Hematopoietic multipotent progenitor cell treated with erythropoietin and hydrocortisone succinate and interleukin-3 and kit ligand, for 8 days (in vitro differentiated cells): Measurements from ENCODE around the gene PSD2.
A peak's percentile ranks its signal among the peaks of the same experiment; 100 is the strongest.

Experiments used
- DNase-seq: peaks from one replicate; pipeline ENCODE4 v3.0.0-alpha.2; 2015

Gene PSD2

DNA sequence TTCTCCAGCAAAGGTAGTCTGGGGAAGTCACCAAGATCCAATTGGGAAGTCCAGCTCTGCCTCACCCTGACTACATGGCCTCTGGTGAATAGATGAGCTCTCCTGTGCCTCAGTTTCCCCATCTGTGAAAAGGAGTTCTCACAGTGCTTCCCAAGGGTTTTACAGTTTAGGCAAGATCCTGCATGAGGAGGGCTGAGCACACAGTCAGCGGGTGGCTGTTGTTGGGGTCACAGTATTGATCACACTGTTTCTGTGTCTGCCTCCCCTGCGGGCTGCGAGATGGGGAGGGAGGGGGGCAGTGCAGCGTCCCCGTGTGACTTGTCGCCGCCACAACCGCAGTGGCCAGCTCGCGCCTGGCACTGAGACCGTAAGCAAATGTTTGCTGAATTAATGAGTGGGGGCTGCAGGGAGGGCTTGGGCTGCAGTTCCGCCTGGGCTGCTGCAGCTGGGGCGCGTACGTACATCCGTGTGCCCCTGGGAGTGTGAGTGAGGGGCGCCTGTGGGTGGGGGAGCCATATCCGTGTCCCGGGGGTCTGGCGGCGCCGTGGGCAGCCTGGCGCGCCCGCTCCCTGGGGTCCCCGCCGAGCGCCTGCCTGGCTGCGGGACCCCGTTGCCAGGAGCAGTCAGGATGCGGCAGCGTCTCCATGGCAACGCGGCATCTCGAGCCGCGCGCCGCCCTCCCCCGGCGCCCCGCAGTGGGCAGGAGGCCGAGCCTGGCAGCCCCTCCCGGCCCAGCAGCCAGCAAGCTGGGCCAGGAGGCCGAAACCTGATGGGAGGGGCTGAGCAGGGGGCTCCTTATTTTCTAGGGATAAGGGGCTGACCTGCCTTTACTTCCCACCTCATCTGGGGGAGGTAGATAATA lies 31.4 kb upstream of the PSD2 start:
- no peak for DNase-seq

GRCh38 chr5:139764886-139765408 lies 30.7 kb upstream of the PSD2 start:
- DNase-seq: no peak

DNA sequence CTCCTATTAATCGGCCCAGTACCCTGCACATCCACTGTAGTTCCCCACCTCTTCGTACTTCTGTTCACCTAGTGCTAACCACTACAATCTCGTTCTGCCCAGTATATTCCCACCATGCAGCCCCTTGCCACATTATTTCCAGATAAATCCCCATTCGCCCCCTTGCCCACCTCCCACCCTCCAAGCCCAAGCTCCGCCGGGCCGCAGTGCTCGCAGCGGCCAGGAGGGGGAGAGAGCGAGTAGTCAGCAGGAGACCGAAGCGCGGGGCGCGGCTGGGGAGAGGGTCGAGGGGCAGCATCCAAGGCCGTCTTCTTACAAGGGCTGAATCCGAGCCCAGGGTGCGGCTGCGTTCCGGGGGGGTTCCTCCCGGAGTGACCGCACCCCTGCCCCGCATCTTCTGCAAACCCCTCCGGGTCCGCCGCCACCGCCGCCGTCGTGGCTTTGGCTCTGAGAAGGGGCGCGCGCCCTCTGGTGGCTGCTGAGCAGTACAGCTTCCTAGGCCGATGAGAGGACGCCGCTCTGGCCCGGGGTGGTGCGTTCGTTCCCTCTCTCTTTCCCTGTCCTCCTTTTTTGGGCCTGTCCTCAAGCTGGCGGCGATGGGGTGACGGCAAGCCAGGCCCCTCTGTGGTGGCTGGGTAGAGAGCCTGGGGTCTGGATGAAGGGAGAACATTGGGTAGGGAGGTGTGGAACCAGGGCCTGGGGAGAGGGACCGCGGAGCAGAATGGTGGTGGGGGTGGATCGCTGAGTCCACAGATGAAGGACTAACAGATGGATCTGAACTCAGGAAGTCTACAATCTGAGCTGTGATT lies 30.0 kb upstream of the PSD2 start:
- DNase-seq: peak; percentile 74

GRCh38 chr5:139767960-139768359 lies 27.6 kb upstream of the PSD2 start:
- DNase-seq: no peak

DNA sequence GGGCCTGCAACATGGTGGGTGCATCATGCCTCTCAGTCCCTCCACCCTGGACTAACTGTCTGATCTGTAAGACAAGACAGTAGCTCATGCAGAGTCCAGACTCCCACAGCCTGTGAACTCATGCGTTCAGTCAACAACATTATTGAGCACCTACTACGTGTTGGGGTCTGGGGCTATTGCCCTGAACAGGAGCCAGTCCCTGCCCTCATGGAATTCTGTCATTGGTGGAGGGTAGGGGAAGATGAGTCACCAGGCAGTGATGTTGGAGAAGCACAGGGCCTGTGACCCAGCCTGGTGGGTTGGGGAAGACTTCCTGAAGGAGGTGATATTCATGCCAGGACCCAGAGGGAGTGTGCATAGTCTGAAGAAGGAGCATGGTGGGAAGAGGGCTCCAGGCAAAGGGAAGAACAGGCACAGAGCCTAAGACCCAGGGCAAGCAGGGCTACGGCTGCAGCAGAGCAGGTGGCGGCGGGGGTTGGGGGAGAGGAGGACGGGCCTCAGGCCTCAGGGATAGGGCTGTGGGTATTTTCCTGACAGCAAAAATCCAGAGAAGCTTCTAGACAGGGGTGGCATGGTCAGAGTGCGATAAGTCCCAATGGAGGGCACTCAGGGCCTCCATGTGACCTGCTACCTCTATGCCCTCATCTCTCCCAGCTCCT lies 26.7 kb upstream of the PSD2 start:
- DNase-seq: no peak

GRCh38 chr5:139769477-139769876 lies 26.1 kb upstream of the PSD2 start:
- DNase-seq: no peak

DNA sequence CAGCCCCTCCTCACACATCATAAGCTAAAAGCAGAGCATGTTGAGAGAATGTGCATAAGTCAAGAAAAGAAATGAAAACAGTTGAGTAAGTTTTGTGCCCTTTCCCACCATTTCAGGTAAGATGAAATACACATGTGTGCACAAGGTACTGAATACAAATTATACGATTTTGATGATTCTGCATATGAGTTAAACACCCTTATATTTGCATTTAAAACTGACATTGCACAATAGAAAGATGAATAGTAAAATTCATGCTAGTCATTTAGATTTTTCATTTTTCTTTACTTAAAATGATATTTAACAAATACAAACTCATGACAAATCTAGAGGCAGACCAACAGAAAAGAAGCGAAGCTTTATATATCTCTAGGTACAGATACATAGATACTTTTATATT lies 24.9 kb upstream of the PSD2 start:
- no peak for DNase-seq

- no peak for DNase-seq
These were observed 23.4 kb upstream of the PSD2 start for GRCh38 chr5:139772089-139772791.

- no peak for DNase-seq
These were observed 22.5 kb upstream of the PSD2 start for GRCh38 chr5:139772927-139773690.

- peak; percentile 78 for DNase-seq
These were observed 20.5 kb upstream of the PSD2 start for GRCh38 chr5:139774980-139775661.

- no peak for DNase-seq
These were observed 19.7 kb upstream of the PSD2 start for GRCh38 chr5:139775872-139776271.

- DNase-seq: no peak
These were observed 18.7 kb upstream of the PSD2 start for GRCh38 chr5:139776861-139777260.

GRCh38 chr5:139783436-139783965 lies 12.1 kb upstream of the PSD2 start:
- DNase-seq: no peak

DNA sequence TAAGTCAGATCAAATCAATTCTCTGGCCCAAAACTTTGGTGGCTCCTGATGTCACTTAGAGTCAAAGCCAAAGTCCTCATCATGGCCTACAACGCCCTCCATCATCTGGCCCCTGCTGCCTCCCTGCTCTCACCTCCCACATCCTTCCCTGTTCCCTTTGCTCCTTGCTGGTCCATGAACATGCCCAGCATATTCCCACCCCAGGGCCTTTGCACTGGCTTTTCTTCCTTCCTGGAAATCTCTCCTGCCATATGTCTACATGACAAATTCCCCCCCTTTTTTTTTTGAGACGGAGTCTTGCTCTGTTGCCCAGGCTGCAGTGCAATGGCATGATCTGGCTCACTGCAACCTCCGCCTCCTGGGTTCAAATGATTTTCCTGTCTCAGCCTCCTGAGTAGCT lies 11.1 kb upstream of the PSD2 start:
- no peak for DNase-seq

GRCh38 chr5:139787257-139787567 lies 8.4 kb upstream of the PSD2 start:
- no peak for DNase-seq

GRCh38 chr5:139787568-139788293 lies 7.9 kb upstream of the PSD2 start:
- DNase-seq: peak; percentile 67

DNA sequence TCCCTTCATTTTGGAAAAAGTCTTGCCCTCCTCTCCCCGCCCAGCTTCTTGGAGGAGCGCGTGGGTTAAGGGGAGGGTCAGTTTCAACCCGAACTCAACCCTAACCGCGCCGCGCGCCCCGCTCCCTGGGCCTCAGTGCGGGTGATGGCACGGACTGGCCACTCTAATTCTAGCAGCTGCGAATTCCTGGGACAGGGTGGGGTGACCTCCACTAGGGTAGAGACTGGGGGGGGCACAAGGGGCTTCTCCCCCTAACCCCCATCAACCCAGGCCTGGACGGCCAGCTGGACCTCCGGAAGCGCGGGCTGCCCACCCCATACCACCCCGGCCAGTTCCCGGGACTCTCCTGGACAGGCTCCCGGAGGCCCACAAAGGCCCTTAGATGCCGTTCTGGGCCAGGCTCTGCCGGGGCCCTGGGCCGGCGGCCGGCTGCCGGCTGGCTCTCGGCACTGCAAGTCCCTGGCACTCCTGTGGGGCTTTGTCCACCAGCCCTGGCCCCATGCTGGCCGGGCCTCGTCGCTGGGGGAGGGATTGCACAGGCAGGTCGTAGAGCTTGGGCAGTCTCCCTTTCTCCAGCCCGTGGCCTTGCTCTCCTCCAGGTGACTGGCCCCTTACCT lies 7.2 kb upstream of the PSD2 start:
- DNase-seq: no peak

- no peak for DNase-seq
These were observed 6.3 kb upstream of the PSD2 start for GRCh38 chr5:139789116-139789844.

DNA sequence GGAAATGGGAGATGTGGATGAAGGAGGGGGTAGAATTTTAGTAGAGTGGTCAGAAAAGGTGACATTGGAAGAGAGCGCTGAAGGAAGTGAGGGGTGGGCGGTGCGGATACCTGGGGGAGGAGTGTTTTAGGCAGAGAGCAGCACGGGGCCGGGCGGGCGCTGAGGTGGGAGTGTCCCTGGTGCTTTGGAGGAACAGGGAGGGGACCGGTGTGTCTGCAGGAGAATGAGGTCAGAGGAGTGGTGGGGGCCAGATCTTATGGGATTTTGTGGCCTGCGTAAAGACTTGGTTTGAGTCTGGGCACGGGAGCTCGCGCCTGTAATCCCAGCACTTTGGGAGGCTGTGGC lies 5.8 kb upstream of the PSD2 start:
- no peak for DNase-seq
